Breast epithelium (tissue), 3 donors: ENCODE data around the gene CLIP4.

ENCODE experiments used
- POLR2A ChIP-seq: fragments of 450-650 bp; IDR thresholded peaks from one replicate; pipeline ENCODE4 v1.6.1; 2016; ENCODE audit warnings: antibody characterized with exemption, mild to moderate bottlenecking, moderate library complexity
- POLR2AphosphoS5 ChIP-seq, 3 donors: sonication (generic); formaldehyde crosslinking; IDR thresholded peaks; one replicate each; pipeline ENCODE4 v1.6.1; 2017; ENCODE audit warnings: antibody characterized with exemption in 3 of 3
- TF ChIP-seq, protein P1 (sequence below), 3 donors: fragments of 450-650 bp; IDR thresholded peaks; one replicate each; pipeline ENCODE4 v1.5.1; 2016 to 2017; ENCODE audit warnings: antibody characterized with exemption in 3 of 3, mild to moderate bottlenecking in 3 of 3, moderate library complexity in 3 of 3

DNA sequence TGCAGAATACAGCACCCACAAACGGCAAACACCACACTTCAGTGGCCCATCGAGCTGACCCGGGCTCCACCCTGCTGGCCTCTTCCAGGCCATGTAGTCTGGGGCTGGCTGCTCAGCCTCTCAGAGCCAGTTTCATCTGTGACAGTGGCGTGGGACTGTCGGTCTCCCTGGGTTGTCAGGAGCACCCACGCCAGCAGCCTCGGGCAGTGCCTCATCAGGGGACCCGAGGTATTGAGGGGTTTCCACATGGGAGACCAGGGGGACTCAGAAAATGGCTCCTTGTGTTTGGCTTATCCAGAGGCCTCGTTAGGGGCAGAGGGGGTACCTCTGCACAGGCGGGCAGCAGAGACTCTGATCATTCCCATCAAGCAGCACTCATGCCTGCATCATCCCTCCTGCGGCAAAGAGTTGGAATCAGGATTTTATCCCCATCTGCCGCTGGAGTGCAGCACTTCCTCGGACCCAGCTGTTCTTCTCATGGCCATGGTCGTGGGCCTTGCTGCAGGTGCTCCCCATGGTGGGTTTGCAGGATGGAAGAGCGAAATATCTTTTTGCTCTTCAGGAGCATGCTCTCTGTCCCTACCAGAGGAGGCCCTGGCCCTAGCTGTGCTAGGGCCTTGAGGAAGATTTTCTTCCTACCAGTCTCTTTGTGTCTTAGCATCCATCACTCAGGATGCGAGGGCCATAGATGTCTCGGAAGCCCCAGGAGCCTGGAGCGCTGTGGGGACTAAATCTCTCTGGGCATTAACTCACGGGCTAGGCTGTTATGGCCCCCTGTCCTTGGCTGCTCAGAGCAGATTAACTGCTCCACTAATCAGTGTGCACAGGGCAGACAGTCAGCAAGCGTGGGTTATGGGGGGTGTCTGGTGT, 100.8 kb downstream of the CLIP4 start:
- TF ChIP-seq, protein P1, sequence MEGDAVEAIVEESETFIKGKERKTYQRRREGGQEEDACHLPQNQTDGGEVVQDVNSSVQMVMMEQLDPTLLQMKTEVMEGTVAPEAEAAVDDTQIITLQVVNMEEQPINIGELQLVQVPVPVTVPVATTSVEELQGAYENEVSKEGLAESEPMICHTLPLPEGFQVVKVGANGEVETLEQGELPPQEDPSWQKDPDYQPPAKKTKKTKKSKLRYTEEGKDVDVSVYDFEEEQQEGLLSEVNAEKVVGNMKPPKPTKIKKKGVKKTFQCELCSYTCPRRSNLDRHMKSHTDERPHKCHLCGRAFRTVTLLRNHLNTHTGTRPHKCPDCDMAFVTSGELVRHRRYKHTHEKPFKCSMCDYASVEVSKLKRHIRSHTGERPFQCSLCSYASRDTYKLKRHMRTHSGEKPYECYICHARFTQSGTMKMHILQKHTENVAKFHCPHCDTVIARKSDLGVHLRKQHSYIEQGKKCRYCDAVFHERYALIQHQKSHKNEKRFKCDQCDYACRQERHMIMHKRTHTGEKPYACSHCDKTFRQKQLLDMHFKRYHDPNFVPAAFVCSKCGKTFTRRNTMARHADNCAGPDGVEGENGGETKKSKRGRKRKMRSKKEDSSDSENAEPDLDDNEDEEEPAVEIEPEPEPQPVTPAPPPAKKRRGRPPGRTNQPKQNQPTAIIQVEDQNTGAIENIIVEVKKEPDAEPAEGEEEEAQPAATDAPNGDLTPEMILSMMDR (IDR thresholded peaks at IDR 0.05), result no peak
- TF ChIP-seq POLR2A, result no peak
- TF ChIP-seq POLR2AphosphoS5 (IDR thresholded peaks at IDR 0.05), result no peak
